ENCODE measurements around the gene PRR11. TPM values are rescaled to one million over a fixed set of nuclear protein-coding genes. Genes with fewer than 3 reads are reported as not detected.

The PRR11 gene
- total RNA-seq, 1 donor, result 418 TPM

- Histone ChIP-seq H4K20me1 (ENCODE audit: insufficient read depth, low read length) (no peaks in the 10 kb centered on the region), H3K4me2 (ENCODE audit: insufficient read depth, low read length) (no peak overlapping the region), H2AFZ (ENCODE audit: low read length) (no peak overlapping the region), H3K27ac (ENCODE audit: low read depth, low read length) (no peak overlapping the region), H3K36me3 (ENCODE audit: insufficient read depth, low read length) (peaks cover 24% of the 10 kb centered on the region), H3K4me1 (ENCODE audit: insufficient read depth, low read length) (no peaks in the 10 kb centered on the region), H3K9me3 (ENCODE audit: low read depth, low read length) (no peaks in the 10 kb centered on the region), H3K79me2 (ENCODE audit: insufficient read depth, low read length) (no peaks in the 10 kb centered on the region), H3K27me3 (ENCODE audit: insufficient read depth, low read length) (no peaks in the 10 kb centered on the region), H3K4me3 (ENCODE audit: insufficient read depth, low read length) (no peak overlapping the region)
- DNase-seq (ENCODE audit: insufficient read length, low spot score, missing footprints), result no peak
- TF ChIP-seq, protein P1, sequence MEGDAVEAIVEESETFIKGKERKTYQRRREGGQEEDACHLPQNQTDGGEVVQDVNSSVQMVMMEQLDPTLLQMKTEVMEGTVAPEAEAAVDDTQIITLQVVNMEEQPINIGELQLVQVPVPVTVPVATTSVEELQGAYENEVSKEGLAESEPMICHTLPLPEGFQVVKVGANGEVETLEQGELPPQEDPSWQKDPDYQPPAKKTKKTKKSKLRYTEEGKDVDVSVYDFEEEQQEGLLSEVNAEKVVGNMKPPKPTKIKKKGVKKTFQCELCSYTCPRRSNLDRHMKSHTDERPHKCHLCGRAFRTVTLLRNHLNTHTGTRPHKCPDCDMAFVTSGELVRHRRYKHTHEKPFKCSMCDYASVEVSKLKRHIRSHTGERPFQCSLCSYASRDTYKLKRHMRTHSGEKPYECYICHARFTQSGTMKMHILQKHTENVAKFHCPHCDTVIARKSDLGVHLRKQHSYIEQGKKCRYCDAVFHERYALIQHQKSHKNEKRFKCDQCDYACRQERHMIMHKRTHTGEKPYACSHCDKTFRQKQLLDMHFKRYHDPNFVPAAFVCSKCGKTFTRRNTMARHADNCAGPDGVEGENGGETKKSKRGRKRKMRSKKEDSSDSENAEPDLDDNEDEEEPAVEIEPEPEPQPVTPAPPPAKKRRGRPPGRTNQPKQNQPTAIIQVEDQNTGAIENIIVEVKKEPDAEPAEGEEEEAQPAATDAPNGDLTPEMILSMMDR (IDR thresholded peaks at IDR 0.05; ENCODE audit: extremely low read depth, low read depth, low read length), result no peak
Observed at GRCh38 chr17:59199398-59199797, 43.9 kb downstream of the PRR11 start.

DNA sequence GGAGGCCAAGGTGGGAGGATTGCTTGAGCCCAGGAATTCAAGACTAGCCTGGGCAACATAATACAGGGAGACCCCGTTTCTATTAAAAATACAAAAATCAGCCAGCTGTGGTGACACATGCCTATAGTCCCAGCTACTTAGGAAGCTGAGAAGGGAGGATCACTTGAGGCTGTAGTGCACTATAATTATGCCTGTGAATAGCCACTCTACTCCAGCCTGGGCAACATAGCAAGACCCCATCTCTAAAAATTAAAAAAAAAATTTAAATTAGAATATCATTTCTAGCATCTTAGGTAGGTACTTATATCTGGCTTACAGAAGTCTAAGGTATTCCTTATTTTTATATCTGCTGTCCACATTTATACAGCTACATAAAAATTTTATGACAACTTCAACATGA is 46.8 kb downstream of the PRR11 start:
- Histone ChIP-seq H2AFZ (ENCODE audit: low read length) (no peak overlapping the region), H4K20me1 (ENCODE audit: insufficient read depth, low read length) (no peaks in the 10 kb centered on the region), H3K36me3 (ENCODE audit: insufficient read depth, low read length) (peaks cover 24% of the 10 kb centered on the region), H3K79me2 (ENCODE audit: insufficient read depth, low read length) (no peaks in the 10 kb centered on the region), H3K27me3 (ENCODE audit: insufficient read depth, low read length) (no peaks in the 10 kb centered on the region), H3K27ac (ENCODE audit: low read depth, low read length) (no peak overlapping the region), H3K4me1 (ENCODE audit: insufficient read depth, low read length) (no peaks in the 10 kb centered on the region), H3K4me3 (ENCODE audit: insufficient read depth, low read length) (no peak overlapping the region), H3K4me2 (ENCODE audit: insufficient read depth, low read length) (no peak overlapping the region), H3K9me3 (ENCODE audit: low read depth, low read length) (no peaks in the 10 kb centered on the region)
- TF ChIP-seq, protein P1 (IDR thresholded peaks at IDR 0.05; ENCODE audit: extremely low read depth, low read depth, low read length), result no peak
- DNase-seq (ENCODE audit: insufficient read length, low spot score, missing footprints), result peak; percentile 52

- Histone ChIP-seq H3K4me3 (ENCODE audit: insufficient read depth, low read length) (no peak overlapping the region), H3K27me3 (ENCODE audit: insufficient read depth, low read length) (peaks cover 4% of the 10 kb centered on the region), H3K79me2 (ENCODE audit: insufficient read depth, low read length) (no peaks in the 10 kb centered on the region), H3K9me3 (ENCODE audit: low read depth, low read length) (no peaks in the 10 kb centered on the region), H3K36me3 (ENCODE audit: insufficient read depth, low read length) (no peaks in the 10 kb centered on the region), H4K20me1 (ENCODE audit: insufficient read depth, low read length) (no peaks in the 10 kb centered on the region), H3K4me1 (ENCODE audit: insufficient read depth, low read length) (peaks cover 6% of the 10 kb centered on the region), H3K4me2 (ENCODE audit: insufficient read depth, low read length) (peak overlapping the region; percentile 98), H3K27ac (ENCODE audit: low read depth, low read length) (no peak overlapping the region), H2AFZ (ENCODE audit: low read length) (peak overlapping the region; percentile 99)
- DNase-seq (ENCODE audit: insufficient read length, low spot score, missing footprints), result no peak
- TF ChIP-seq, protein P1 (IDR thresholded peaks at IDR 0.05; ENCODE audit: extremely low read depth, low read depth, low read length), result no peak
Observed at GRCh38 chr17:59219370-59219769, 63.8 kb downstream of the PRR11 start.

DNA sequence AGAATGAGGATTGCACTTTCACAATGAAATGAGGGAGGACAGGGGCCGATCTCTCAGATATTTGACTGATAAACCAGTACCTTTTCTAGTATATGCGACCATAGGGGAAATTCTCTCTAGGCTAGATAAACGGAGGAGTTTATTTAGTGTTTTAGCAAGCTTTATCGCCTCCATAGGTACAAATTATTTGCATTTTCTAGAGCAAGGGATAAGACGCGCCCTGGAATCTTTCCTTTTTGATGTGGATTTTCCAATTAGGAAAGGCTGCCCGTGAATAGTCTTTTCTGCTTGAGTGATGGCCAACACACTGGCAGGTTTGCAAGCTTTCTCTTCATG is 64.4 kb downstream of the PRR11 start:
- no peaks in the 10 kb centered on the region for H3K79me2 ChIP-seq (ENCODE audit: insufficient read depth, low read length)
- H3K4me3 ChIP-seq (ENCODE audit: insufficient read depth, low read length), result peak overlapping the region; percentile 84
- TF ChIP-seq, protein P1 (IDR thresholded peaks at IDR 0.05; ENCODE audit: extremely low read depth, low read depth, low read length), result no peak
- H3K4me2 ChIP-seq (ENCODE audit: insufficient read depth, low read length), result peak overlapping the region; percentile 98
- H3K4me1 ChIP-seq (ENCODE audit: insufficient read depth, low read length), result peaks cover 6% of the 10 kb centered on the region
- peak; percentile 35 for DNase-seq (ENCODE audit: insufficient read length, low spot score, missing footprints)
- H3K27me3 ChIP-seq (ENCODE audit: insufficient read depth, low read length), result peaks cover 4% of the 10 kb centered on the region
- no peaks in the 10 kb centered on the region for H3K36me3 ChIP-seq (ENCODE audit: insufficient read depth, low read length)
- no peaks in the 10 kb centered on the region for H4K20me1 ChIP-seq (ENCODE audit: insufficient read depth, low read length)
- H3K27ac ChIP-seq (ENCODE audit: low read depth, low read length), result no peak overlapping the region
- peak overlapping the region; percentile 99 for H2AFZ ChIP-seq (ENCODE audit: low read length)
- no peaks in the 10 kb centered on the region for H3K9me3 ChIP-seq (ENCODE audit: low read depth, low read length)
